CD4-positive, alpha-beta T cell treated with Interleukin-15 for 4 hours (primary cell): ENCODE results near the gene FXYD5.
"Not testable (repeated sequence)": the region's sequence is repeated elsewhere in the genome, so short reads cannot be mapped to it uniquely, and the experiment has no call there.

Source experiments
- DNase-seq: peaks from one replicate; pipeline ENCODE4 v3.0.0-alpha.2; 2020; ENCODE audit warnings: low spot score

FXYD5 gene

DNA sequence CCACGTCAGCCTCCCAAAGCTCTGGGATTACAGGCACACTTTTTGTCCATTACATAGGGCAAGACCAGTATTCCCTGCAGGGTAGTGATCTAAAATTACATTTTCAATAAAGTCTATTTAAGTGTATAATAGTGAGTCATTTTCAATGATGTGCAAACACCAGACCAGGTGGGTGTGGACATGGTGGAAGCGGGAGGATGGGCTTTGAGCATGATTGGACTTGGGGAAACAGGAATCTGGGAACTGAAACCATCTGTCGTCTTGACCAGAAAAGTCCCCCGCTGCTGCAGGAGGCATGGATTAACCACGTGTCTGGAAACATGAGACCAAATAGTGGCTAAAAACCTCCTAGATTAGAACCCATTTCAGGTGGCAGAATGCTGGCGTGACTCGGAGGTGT is 34.0 kb upstream of the FXYD5 start:
- DNase-seq, result no peak

DNA sequence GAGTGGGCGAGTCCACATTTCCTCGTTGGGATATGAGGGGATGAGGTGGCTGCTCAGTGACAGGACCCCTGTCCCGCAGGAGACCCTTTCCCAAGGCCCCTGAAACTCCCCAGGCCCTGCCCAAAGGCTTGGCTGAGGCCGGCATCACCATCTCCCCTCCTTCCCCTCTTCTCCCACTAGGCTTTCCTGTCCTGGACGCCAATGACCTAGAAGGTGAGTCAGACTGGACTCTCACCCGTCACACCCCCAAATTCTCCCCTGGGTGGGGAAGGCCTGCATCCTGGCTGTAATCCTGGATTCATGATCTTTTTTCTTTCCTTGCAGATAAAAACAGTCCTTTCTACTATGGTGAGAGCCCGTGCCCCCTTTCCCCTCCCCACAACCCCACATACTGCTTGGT is 33.6 kb upstream of the FXYD5 start:
- no peak for DNase-seq

DNA sequence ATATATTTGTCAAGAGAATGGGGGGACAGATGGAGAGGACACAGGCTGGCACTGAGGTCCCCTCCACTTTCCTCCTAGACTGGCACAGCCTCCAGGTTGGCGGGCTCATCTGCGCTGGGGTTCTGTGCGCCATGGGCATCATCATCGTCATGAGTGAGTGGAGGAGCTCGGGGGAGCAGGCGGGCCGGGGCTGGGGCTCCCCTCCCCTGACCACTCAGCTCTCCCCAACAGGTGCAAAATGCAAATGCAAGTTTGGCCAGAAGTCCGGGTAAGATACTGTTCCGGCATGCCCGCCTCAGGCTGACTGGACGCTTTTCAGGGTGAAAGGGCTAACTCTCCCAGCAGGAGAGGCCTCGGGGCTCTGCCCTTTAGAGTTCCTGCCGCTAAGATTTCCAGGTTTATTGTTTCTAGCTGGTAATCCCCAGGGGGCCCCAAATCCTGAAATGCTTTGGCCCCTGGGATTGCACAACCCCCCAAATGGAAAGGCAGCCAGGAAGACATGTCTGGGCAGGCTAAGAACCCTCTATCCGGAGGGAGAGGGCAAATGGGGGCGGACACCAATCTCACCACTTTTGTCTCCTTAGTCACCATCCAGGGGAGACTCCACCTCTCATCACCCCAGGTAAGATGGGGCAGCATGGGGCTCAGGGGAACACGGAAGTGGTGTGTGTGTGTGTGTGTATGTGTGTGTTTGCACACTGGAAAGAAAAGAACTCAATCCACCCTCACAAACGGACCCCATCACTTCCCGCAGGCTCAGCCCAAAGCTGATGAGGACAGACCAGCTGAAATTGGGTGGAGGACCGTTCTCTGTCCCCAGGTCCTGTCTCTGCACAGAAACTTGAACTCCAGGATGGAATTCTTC is 31.6 kb upstream of the FXYD5 start:
- no peak for DNase-seq

DNA sequence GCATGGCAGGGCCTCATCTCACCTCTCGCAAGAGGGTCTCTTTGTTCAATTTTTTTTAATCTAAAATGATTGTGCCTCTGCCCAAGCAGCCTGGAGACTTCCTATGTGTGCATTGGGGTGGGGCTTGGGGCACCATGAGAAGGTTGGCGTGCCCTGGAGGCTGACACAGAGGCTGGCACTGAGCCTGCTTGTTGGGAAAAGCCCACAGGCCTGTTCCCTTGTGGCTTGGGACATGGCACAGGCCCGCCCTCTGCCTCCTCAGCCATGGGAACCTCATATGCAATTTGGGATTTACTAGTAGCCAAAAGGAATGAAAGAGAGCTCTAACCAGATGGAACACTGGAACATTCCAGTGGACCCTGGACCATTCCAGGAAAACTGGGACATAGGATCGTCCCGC is 31.0 kb upstream of the FXYD5 start:
- DNase-seq, result no peak

DNA sequence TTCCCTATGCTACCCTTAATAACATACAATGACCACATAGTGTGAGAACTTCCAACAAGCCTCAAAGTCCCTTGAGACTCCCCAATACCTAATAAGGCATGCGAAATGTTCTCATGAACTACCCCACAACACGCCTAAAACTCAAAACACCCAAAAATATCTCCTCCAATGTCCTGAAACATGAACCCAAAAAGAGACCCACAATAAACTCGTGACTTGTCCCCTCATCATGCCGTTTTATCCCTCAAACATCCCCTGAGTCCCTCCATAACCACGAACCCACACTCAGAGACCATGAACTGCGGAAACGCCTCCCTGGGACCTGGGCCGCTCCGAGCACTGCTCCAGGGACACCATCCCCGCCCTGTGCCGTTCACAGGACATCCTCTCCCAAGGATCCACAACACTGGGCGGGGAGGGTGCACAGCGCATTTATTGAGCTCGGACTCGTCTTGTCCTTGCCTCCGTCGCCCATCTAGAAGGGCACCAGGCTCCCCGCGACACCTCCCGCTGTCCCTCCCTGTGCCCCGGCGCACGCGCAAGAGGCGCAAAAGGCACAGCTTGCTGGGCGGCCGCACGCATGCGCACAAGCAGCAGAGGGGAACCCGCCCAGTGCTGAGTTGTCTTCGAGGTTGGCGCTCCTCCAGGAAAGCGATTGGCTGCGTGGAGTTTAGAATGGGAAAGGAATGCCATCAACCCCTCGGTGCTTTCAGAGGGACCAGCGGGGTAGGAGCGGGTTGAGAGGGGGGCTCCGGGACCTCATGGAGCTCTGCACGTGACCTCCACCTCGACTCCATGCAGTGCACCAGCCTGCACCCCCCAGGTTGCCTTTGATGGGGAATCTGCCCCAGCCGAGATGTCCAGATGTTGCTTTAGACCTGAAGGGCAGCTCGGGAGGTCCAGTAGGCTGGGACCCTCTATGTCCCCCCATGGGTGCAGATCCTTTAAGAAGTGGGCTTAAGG is 30.2 kb upstream of the FXYD5 start:
- peak; percentile 90 for DNase-seq

DNA sequence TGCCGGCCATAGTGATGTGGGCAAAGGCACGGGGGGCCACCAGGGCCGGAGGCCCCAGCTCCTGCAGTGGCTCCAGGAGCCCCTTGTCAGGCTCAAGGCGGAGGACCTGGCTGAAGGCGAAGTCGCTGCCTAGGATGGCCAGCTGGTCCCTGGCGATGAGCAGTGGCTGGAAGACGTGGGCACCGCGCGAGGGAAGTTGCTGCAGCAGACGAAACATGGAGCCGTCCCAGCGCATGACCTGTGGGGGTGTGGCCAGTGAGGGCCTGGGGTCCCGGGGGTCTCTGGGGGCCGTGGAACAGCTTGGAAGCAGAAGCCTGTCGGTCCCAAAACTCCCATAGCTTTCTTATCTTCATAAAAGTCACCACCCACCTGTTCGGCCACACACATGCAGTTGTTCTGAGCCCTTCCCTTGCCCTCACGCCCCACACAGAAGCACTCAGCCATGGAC is 29.2 kb upstream of the FXYD5 start:
- no peak for DNase-seq

DNA sequence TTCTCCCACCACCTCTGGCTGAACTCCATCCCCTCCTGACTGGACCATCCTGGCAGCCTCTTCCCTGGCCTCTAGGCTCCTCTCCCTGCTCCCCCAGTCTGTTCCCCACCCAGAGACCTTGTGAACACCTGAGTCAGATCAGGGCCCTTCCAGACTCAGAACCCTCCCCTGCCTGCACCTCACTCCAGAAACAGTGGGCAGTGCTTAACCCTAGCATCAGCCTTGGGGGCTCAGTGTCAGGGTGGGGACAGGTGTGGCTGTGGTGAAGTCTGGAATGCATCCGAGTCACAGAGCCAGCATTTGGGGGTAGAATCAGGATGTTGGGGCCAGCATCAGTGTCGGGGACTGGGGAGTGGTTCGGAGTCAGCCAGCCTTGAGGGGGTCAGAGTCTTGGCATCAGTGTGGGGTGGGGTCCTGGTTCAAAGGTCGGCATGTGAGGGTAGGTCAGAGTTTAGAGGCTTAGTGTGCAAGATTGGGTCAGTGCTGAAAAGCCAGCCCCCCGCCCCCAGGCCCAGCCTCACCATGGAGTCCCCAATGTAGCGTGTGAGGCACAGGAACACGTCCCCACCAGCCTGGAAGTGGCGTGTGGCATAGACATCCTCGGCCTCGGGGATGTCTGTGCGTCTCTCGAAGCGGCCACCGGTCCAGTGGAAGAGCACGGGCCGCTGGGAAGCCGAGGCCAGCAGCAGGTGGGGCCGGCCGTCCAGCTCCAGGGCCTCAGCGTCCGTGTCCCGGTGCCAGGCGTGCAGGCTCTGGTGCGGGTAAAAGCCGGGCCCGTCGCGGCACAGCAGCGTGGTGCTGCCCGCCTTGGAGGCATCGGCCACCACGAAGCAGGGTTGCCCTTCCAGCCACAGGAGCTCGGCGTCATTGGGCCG is 28.5 kb upstream of the FXYD5 start:
- DNase-seq, result no peak

DNA sequence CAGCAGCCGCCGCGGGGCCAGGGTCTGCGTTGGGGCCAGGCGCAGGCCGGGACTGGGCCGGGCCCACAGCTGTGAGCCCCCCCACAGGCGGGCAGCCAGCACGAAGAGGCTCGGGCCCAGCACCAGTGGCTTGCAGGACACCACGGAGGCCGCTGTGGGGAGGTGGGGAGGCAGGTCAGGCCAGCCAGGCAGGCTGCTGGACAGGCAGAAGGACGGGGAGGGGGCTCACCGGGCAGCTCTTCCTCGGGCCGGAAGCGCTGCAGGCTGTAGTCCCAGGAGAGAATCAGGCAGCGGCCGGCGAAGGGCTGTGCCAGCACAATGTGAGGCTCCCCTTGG is 27.9 kb upstream of the FXYD5 start:
- no peak for DNase-seq

DNA sequence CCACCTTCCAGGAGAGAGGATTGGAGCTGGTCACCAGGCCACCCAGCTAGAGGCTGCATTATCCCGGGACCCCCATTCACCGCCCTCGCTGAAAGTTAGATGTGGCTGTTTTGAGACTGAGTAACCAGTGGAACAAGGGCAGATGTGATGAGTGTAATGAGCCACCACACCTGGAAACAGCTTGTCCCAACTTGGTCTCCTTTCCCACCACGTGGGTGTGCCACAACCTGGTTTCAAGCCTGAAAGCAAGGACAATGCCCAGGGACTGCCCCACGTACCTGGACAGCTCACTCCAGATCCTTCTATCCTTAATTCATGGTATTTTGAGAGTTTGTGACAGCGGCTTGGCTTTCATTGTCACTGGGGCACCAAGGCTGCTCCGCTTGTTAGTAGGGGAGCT is 26.7 kb upstream of the FXYD5 start:
- no peak for DNase-seq

DNA sequence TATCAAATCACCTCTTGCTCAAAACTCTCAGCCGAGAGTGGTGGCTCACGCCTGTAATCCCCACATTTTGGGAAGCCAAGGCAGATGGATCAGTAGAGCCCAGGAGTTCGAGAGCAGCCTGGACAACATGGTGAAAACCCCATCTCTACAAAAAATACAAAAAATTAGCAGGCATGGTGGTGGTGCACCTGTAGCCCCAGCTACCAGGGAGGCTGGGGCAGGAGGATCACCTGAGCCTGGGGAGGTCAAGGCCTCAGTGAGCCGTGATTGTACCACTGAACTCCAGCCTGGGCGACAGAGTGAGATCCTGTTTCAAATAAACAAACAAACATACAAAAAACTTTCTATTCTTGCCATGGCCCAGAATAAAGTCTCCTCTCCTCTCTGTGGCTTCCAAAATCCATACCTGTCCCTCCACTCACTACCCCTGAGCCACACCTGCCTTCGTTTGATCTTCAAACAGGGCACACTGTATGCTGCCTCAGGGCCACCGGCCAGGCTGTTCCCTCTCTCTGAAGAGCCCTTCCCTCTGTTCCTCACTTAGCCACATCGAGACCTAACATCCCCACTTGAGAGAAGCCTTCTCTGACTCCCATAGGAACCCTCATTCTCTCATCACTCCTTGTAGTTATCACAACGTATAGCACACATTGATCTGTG is 26.0 kb upstream of the FXYD5 start:
- no peak for DNase-seq

DNA sequence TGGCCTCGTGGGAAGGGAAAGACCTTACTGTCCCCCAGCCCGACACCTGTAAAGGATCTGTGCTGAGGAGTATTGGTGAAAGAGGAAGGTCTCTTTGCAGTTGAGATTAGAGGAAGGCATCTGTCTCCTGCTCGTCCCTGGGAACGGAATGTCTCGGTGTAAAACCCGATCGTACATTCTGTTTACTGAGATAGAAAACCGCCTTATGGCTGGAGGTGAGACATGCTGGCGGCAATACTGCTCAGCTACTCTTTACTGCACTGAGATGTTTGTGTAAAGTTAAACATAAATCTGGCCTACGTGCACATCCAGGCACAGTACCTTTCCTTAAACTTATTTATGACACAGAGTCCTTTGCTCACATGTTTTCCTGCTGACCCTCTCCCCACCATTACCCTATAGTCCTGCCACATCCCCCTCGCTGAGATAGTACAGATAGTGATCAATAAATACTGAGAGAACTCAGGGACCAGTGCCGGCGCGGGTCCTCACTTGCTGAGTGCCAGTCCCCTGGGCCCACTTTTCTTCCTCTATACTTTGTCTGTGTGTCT is 24.7 kb upstream of the FXYD5 start:
- not testable (repeated sequence) for DNase-seq

DNA sequence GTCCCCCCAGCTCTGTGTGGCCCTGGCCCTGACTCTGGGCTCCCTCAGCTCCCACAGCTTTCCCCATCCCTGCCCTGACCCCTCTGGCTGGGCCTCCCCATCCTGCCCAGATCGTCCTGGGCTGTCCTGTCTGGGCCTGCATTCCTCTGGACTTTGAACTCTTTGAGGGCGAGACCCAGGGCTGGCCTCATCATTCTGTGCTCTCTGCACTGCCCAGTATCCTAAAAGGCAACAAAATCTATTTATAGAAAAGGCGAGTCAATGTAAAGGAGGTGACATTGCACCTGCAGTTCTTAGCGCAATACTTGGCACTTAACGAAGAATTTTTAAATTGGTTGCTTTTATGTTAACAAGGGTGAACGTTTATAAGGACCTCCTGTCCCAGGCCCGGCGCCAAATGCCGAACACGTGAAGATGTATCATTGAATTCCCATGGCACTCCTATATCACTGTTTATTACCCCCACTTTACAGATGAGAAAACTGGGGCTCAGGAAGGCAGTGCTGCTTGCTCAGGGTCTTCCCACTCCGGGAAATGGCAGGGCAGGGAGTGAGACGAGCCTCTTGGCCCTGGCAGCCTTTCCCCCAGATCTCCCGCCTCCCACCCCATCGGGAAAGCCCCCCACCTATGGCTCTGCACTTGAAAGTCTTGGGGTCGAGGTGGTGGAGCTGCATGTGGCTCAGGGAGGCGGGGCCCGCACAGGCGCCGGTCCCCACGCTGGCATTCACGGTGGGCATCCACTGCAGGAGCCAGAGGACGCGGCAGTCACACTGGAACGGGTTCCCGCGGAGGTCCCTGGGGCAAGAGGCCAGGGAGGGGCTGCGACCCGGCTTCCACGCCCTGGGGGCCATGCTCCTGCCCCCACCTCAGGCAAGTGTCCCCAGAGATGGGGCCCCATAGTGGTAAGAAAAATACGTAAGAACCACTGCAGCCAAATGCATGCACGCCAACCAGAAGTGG is 23.5 kb upstream of the FXYD5 start:
- DNase-seq, result no peak

DNA sequence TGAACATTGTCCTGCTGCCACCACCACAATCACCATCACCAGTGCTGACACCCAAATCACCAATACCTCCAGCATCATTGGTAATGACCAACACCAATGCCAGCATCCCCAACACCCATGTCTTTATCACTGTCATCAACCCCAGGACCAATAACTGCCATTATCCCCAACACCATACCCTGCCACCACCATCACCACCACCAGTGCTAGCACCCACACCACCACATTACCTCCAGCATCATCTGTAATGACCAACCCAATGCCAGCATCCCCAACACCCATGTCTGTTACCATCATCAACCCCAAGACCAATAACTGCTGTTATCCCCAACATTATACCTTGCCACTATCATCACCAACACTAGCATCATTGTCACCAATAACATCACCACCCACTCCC is 22.3 kb upstream of the FXYD5 start:
- no peak for DNase-seq

DNA sequence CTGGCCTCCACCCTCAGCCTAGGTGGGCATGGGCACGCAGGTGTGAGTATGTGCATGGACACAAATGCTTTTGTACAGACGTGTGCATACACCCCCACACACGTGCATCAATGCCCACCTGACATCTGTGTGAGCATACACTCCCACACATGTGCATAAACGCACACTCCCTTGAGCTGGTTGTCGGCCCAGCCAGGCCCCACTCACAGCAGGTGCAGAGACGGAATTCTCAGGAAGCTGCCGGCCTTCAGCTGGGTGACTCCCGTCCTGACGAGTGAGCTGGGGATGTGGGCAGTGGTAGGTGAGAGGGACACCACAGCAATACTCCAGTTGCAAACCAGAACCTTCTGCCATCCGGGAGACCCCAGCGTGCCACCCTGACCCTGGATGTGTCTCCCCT is 20.7 kb upstream of the FXYD5 start:
- DNase-seq, result no peak

DNA sequence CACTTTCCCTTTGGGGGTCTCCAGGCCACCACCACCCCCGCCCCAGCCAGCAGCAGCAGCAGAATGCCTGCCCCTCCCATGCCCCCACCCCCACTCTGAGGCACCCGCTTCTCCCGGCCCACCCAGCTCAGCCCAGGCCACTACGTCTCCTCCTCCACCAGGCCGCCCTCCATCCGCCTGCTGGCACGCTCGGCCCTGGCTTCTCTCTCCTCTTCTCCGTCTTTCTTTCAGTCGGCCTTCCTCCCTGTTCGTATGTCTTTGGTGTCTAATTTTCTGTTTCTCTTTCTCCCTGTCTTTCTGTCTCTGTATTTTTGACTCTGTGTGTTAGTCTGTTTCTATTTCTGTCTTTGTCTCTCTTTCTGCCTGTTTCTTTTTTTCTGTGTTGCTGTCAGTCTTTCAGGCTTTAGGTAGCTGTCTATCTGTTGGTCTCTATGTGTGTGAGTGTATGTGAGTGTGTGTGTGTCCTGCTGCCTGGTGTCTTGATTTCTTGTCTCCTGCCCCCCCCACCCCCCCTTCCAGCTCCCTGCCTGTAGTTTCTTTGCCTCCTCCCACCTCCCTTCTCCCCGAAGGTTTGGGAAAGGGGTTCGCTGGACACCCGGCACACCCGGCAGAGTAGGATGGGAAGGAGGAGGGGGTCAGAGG is 19.8 kb upstream of the FXYD5 start, which contains the start of gene LGI4:
Gene LGI4 (minus strand): TSS at position 459 of the 642 bp plus-strand sequence. CDS start 379 bp downstream, at position 80.
- no peak for DNase-seq

DNA sequence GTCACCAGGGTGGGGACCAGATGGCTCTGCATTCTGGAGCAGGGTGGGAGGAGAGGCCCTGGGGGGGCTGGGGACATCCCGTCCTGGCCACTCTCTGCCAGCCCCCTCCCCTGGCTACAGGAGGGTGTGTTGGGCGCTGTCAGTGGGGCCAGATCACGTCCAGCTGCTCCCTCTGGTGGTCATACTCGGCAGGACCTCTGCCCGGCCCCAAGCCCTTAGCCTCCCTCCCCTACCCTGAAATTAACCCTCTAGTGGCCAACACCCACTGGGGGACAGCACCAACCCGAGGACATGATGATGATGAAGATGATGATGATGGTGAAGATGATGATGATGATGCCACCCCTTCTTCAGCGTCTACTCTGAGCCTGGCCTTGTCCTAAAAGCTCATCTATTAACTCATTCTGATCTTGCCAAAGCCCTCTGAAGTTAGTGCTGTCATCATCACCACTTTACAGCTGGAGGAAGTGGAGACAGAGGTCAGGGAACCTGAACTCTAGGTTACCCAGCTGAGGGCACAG is 19.1 kb upstream of the FXYD5 start:
- peak; percentile 60 for DNase-seq

DNA sequence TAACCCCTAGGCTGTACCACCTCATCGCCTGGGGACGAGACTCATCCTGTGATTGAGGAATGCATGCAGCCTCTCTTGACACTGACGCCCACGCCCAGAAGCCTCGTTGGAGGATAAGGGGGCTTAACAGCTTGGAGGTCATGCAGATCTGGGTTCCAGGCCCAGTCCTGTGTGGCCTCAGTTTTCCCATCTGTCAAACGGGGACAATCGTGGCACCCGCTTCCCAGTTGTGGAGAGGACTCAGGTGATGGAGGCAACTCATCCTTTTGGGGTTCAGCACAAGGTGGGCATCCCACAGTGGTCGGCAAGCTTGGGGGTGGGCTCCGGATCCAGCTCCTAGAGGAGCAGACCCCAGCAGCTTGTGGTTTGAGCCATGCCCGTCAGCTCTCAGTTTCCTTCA is 18.3 kb upstream of the FXYD5 start:
- no peak for DNase-seq

DNA sequence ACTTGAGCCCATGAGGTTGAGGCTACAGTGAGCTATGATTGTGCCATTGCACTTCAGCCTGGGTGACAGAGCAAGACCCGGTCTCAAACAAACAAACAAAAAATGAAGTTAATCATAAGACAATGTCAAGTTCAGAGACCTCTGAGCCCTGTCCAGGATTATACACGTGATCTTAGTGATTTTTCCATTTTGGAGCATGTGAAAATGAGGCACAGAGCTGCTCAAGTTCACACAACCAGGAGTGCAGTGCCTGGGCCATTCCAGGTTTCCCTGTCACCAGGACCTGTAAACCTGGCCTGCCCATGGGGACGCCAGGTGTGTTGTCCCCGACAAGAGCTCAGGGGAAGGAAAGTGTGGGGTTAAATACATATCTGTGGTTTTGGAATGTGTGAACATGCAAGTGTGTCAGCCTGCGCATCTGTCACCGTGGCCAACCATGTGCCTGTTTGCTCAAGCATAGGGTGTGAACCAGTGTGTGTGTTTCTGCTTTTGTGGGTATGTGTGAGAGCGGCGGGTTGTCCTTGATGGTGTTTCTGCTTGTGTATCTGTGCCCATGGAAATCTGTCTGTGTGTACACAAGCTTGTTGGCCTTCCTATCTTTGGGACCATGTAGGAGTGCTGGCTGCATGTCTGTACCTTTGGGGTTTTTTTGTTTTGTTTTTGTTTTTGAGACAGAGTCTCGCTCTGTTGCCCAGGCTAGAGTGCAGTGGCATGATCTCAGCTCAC is 17.4 kb upstream of the FXYD5 start:
- no peak for DNase-seq
